ENCODE results near the gene TEX30. TPM values are rescaled to one million over a fixed set of nuclear protein-coding genes. Genes with fewer than 3 reads are reported as not detected.

Gene TEX30
- total RNA-seq, 1 donor from 2014 or later, result 10.1 TPM

DNA sequence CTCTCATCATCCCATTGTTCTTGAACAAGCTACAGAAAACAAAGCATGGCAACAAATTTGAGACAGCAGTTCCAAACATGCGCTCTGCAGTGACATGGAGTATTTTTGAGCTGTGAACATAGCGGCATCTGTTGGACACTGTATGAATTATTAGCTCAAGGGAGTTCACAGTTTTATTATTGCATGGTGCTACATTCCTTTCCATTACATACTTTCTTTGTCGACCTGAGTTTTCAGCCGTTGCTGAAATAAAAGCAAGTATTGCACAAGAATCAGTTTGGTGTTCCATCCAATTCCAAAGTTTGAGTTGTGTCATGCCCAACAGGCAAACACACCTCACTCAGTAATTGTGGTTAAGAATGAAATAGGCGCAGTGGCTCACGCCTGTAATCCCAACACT is 48.7 kb downstream of the TEX30 start:
- no peaks in the 10 kb centered on the region for H3K36me3 ChIP-seq
- H3K27me3 ChIP-seq, result no peaks in the 10 kb centered on the region
- H3K9me3 ChIP-seq, result no peaks in the 10 kb centered on the region
- no peak overlapping the region for H3K4me3 ChIP-seq
- DNase-seq (ENCODE audit: extremely low spot score in 2 of 2), result no peak
- no peak overlapping the region for H3K27ac ChIP-seq
- H3K4me1 ChIP-seq, result no peaks in the 10 kb centered on the region
- intact Hi-C loops (cut with DNase I), result no loop called here
- TF ChIP-seq CTCF (IDR thresholded peaks at IDR 0.05) (peak in 1 of 3 experiments; percentile 3), POLR2AphosphoS5 (IDR thresholded peaks at IDR 0.05; ENCODE audit: insufficient read depth in 1 of 2, low read depth in 1 of 2) (no peak)

- intact Hi-C loops (cut with DNase I), result no loop called here
- Histone ChIP-seq H3K36me3 (no peaks in the 10 kb centered on the region), H3K27me3 (no peaks in the 10 kb centered on the region), H3K9me3 (no peaks in the 10 kb centered on the region), H3K4me3 (no peak overlapping the region), H3K4me1 (no peaks in the 10 kb centered on the region), H3K27ac (no peak overlapping the region)
- TF ChIP-seq POLR2A (IDR thresholded peaks at IDR 0.05) (no peak), POLR2AphosphoS5 (IDR thresholded peaks at IDR 0.05; ENCODE audit: insufficient read depth in 1 of 2, low read depth in 1 of 2) (no peak), CTCF (IDR thresholded peaks at IDR 0.05) (no peak)
- no peak for DNase-seq (ENCODE audit: extremely low spot score in 2 of 2)
Observed at GRCh38 chr13:102721800-102722231, 51.8 kb downstream of the TEX30 start.

- no peak overlapping the region for H3K4me3 ChIP-seq
- H3K36me3 ChIP-seq, result no peaks in the 10 kb centered on the region
- DNase-seq (ENCODE audit: extremely low spot score in 2 of 2), result no peak
- no peaks in the 10 kb centered on the region for H3K9me3 ChIP-seq
- H3K27ac ChIP-seq, result no peak overlapping the region
- H3K27me3 ChIP-seq, result no peaks in the 10 kb centered on the region
- no peak for TF ChIP-seq POLR2AphosphoS5 (IDR thresholded peaks at IDR 0.05; ENCODE audit: insufficient read depth in 1 of 2, low read depth in 1 of 2)
- TF ChIP-seq CTCF (IDR thresholded peaks at IDR 0.05), result no peak
- TF ChIP-seq POLR2A (IDR thresholded peaks at IDR 0.05), result no peak
- H3K4me1 ChIP-seq, result no peaks in the 10 kb centered on the region
- intact Hi-C loops (cut with DNase I), result no loop called here
Observed at GRCh38 chr13:102718746-102719145, 54.8 kb downstream of the TEX30 start.

Other genes with a start within 250 kb of the TEX30 start
- 40.0 TPM for gene TPP2, start 176.8 kb downstream of the TEX30 start, total RNA-seq
- not detected for gene METTL21C, start 78.7 kb downstream of the TEX30 start, total RNA-seq
- 5.4 TPM for gene POGLUT2, start 25.2 kb upstream of the TEX30 start, total RNA-seq
- gene BIVM, start 25.3 kb upstream of the TEX30 start, total RNA-seq, result 12.3 TPM
- 41.3 TPM for gene ERCC5, start 72.2 kb upstream of the TEX30 start, total RNA-seq

All from vagina (tissue), 2 donors.